Cardiac fibroblast (primary cell): ENCODE results near the gene TM4SF1.

Experiments
- DNase-seq, 2 donors: peaks; one replicate each; pipeline versions ENCODE4 v3.0.0 to v3.0.0-alpha.2; 2010; ENCODE audit warnings: low read depth in 2 of 2
- H3K4me3 ChIP-seq, 2 donors: replicated peaks in 1 of 2; 1 replicate in 1 of 2; 2 replicates in 1 of 2; pipeline ENCODE4 v1.5.1; 2011; ENCODE audit warnings: low read depth in 2 of 2, low read length in 2 of 2, mild to moderate bottlenecking in 2 of 2, moderate library complexity in 1 of 2
- TF ChIP-seq, protein P1 (sequence below): IDR thresholded peaks from one replicate; pipeline ENCODE4 v1.5.1; 2011; ENCODE audit warnings: low read depth, mild to moderate bottlenecking, low read length, inconsistent platforms

Gene TM4SF1

GRCh38 chr3:149402481-149402880, 25.0 kb upstream of the TM4SF1 start:
- TF ChIP-seq, protein P1, sequence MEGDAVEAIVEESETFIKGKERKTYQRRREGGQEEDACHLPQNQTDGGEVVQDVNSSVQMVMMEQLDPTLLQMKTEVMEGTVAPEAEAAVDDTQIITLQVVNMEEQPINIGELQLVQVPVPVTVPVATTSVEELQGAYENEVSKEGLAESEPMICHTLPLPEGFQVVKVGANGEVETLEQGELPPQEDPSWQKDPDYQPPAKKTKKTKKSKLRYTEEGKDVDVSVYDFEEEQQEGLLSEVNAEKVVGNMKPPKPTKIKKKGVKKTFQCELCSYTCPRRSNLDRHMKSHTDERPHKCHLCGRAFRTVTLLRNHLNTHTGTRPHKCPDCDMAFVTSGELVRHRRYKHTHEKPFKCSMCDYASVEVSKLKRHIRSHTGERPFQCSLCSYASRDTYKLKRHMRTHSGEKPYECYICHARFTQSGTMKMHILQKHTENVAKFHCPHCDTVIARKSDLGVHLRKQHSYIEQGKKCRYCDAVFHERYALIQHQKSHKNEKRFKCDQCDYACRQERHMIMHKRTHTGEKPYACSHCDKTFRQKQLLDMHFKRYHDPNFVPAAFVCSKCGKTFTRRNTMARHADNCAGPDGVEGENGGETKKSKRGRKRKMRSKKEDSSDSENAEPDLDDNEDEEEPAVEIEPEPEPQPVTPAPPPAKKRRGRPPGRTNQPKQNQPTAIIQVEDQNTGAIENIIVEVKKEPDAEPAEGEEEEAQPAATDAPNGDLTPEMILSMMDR, result no peak
- no peak overlapping the region for H3K4me3 ChIP-seq
- no peak for DNase-seq

GRCh38 chr3:149401926-149402310, 24.5 kb upstream of the TM4SF1 start:
- DNase-seq, result peak; percentile 59 to 64
- no peak overlapping the region for H3K4me3 ChIP-seq
- TF ChIP-seq, protein P1, result no peak

DNA sequence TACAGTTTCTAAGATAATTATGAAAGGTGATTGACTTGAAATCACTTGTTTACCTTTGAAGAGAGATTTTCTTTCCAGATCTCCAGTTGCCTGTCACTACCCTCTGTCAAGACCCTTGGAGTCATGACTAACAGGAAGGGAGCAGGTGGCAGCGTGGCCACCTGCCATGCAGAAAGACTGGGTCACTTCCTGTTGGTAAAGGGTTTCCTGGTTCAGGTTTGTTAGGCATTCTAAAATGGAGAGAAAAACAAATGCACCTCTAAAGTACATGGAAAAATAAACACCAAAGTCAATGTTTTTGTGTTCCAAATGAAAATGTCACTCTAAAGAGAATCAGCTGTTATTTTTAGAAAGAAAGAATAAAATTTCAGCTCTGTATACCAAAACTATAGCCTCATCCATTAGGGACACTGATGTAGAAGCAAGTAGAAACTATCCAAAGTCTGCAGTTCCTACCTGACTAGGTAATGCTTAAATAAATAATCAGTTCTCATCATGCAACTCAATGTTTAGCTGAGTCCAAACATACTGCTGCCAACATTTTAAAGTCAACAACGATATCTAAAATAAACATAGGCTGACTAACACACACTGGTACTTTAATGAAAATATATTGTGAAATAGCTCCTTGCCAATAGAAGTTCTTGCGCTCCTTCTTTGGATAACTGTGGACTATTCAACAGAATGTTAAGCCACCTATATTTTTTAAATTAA, 23.9 kb upstream of the TM4SF1 start:
- peak; percentile 61 to 71 for DNase-seq
- no peak overlapping the region for H3K4me3 ChIP-seq
- TF ChIP-seq, protein P1, result no peak

- DNase-seq, result no peak
- TF ChIP-seq, protein P1, result no peak
- H3K4me3 ChIP-seq, result no peak overlapping the region
These were observed 23.2 kb upstream of the TM4SF1 start for GRCh38 chr3:149400645-149401044.

DNA sequence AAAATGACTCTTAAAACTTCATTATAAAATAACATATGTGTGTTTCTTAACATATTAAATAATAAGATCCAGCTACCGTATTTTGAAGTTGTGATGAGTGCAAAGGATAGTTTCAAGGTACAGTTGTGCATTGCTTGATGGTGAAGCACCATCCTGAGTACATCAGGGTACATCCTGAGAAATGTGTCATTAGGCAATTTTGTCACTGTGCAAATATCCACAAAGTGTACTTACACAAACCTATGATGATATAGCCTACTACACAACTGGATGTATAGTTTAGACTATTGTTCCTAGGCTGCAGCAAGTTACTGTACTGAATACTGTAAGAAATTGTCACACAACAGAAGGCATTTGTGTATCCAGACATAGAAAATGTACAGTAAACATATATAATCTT, 20.8 kb upstream of the TM4SF1 start:
- no peak for DNase-seq
- TF ChIP-seq, protein P1, result no peak
- no peak overlapping the region for H3K4me3 ChIP-seq

DNA sequence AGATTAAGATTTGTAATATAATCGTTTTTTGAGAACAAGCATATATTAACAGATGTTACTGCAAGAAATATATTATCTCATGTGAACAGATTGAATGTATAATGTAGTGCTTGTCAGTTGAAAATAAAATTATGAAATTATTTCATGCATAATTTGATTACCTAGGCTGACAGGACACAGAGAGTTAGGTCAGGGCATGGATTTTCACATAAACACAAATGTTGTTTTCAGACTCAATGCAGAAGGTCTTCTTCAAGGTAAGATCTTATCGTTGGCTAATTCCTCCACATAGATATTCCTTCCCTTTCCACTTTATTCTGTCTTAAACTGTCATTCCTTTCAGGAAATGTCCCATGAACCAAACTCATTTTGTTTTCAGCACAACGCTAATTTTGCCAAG, 20.1 kb upstream of the TM4SF1 start:
- TF ChIP-seq, protein P1, result no peak
- no peak for DNase-seq

GRCh38 chr3:149396476-149396875, 19.0 kb upstream of the TM4SF1 start:
- TF ChIP-seq, protein P1, result no peak
- no peak for DNase-seq
- no peak overlapping the region for H3K4me3 ChIP-seq

More for the DNA sequence above, 20.1 kb upstream of the TM4SF1 start:
- H3K4me3 ChIP-seq, result no peak overlapping the region
